Mesendoderm (in vitro differentiated cells): Measurements from ENCODE around the gene SECISBP2L.

ENCODE experiments used
- DNase-seq: peaks from one replicate; pipeline ENCODE4 v3.0.0; 2013
- H2AK5ac ChIP-seq: 2 replicates; pipeline ENCODE4 v1.6.1; 2013; ENCODE audit warnings: low read length, inconsistent platforms
- H2BK120ac ChIP-seq: 2 replicates; pipeline ENCODE4 v1.6.1; 2013; ENCODE audit warnings: low read depth, mild to moderate bottlenecking, low read length, moderate library complexity, mixed read lengths
- H2BK15ac ChIP-seq: replicated peaks from 2 replicates; pipeline ENCODE4 v1.6.1; 2013; ENCODE audit warnings: low read depth, mild to moderate bottlenecking, moderate library complexity
- H2BK5ac ChIP-seq: 2 replicates; pipeline ENCODE4 v1.6.1; 2013; ENCODE audit warnings: low read length, inconsistent platforms
- H3K18ac ChIP-seq: 2 replicates; pipeline ENCODE4 v1.6.1; 2013; ENCODE audit warnings: mild to moderate bottlenecking, low read length, mixed read lengths
- H3K23ac ChIP-seq: one replicate; pipeline ENCODE4 v1.6.1; 2013; ENCODE audit warnings: low read length
- H3K27ac ChIP-seq: 2 replicates; pipeline ENCODE4 v1.5.1; 2013; ENCODE audit warnings: low read depth, mild to moderate bottlenecking, inconsistent platforms, low read length, moderate library complexity
- H3K27me3 ChIP-seq: 2 replicates; pipeline ENCODE4 v1.6.1; 2013; ENCODE audit warnings: low read length, control low read depth, mild to moderate bottlenecking, inconsistent platforms; ENCODE audit not compliant: insufficient read depth, poor library complexity
- H3K36me3 ChIP-seq: 2 replicates; pipeline ENCODE4 v1.6.1; 2013; ENCODE audit warnings: low read length, inconsistent platforms; ENCODE audit not compliant: control insufficient read depth, insufficient read depth
- H3K4ac ChIP-seq: one replicate; pipeline ENCODE4 v1.6.1; 2013; ENCODE audit warnings: low read depth, mild to moderate bottlenecking, low read length, moderate library complexity
- H3K4me1 ChIP-seq: 2 replicates; pipeline ENCODE4 v1.6.1; 2013; ENCODE audit warnings: low read depth, low read length, inconsistent platforms; ENCODE audit not compliant: control insufficient read depth
- H3K4me2 ChIP-seq: 2 replicates; pipeline ENCODE4 v1.6.1; 2013; ENCODE audit warnings: low read length
- H3K4me3 ChIP-seq: 2 replicates; pipeline ENCODE4 v1.5.1; 2013; ENCODE audit warnings: mild to moderate bottlenecking, low read length
- H3K56ac ChIP-seq: one replicate; pipeline ENCODE4 v1.6.1; 2013; ENCODE audit warnings: low read length
- H3K79me1 ChIP-seq: 2 replicates; pipeline ENCODE4 v1.6.1; 2013; ENCODE audit warnings: low read length, inconsistent platforms
- H3K79me2 ChIP-seq: 2 replicates; pipeline ENCODE4 v1.6.1; 2013; ENCODE audit warnings: mild to moderate bottlenecking, low read length; ENCODE audit not compliant: control insufficient read depth, insufficient read depth
- H3K9ac ChIP-seq: 2 replicates; pipeline ENCODE4 v1.6.1; 2013; ENCODE audit warnings: low read length, inconsistent platforms
- H4K5ac ChIP-seq: one replicate; pipeline ENCODE4 v1.6.1; 2013; ENCODE audit warnings: low read length
- H4K8ac ChIP-seq: one replicate; pipeline ENCODE4 v1.6.1; 2013; ENCODE audit warnings: low read depth, mild to moderate bottlenecking, control low read depth, low read length, moderate library complexity
- WGBS: extraction: QIAGEN DNeasy Blood & Tissue Kit; methylation state at CpG from one replicate; pipeline ENCODE4 v1.1.7; 2013; ENCODE audit warnings: low lambda C conversion rate, missing lambda C conversion rate; ENCODE audit not compliant: insufficient coverage; ENCODE audit errors: extremely low coverage; 5-methylcytosine and 5-hydroxymethylcytosine counted together

The SECISBP2L gene

DNA sequence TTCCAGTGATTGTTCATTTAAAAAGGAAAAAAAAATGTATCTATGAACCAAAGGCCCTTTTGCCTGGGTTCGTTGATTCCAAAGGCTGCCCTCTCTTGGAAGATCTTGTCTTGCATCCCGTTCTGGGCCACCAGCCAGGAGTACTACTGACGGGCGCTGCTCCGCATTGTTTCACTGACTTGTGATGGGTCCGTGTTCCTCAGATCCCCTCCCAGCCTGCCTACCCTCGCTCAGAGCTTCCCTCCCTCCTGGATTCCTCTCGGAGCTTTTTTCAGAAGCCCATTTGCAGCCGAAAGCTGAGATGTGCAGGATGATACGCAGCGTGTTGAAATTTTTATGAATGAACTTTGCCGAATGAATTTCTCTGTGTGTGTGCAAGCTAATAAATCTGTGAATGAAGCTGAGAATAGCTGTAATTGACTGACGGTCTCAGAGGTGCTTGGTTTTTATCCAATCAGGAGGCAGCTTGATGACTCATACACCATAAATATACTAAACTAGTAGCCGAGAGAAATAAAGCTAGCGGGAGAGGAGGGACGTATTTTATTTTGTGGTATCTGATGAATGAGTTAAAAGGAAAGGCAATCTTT is 82.6 kb downstream of the SECISBP2L start, which contains the start of gene SHC4:
SHC4 (minus strand) TSS at position 396 of the 590 bp plus-strand sequence. CDS start 904 bp downstream, outside the sequence.
- Histone ChIP-seq H3K4me1 (no peaks in the 10 kb centered on the region), H3K27me3 (peaks cover 4% of the 10 kb centered on the region), H3K79me2 (no peaks in the 10 kb centered on the region), H2BK120ac (no peak within 1 kb of the TSS), H3K23ac (peak within 1 kb of the TSS; percentile 48), H3K36me3 (no peaks in the 10 kb centered on the region), H3K18ac (no peak within 1 kb of the TSS), H4K5ac (no peak within 1 kb of the TSS), H3K56ac (peak within 1 kb of the TSS; percentile 69), H2BK5ac (no peak within 1 kb of the TSS), H3K4me3 (peak within 1 kb of the TSS; percentile 40), H4K8ac (no peak within 1 kb of the TSS), H2BK15ac (no peak within 1 kb of the TSS), H3K9ac (peak within 1 kb of the TSS; percentile 28), H3K4ac (no peak within 1 kb of the TSS), H3K4me2 (peak within 1 kb of the TSS; percentile 66), H3K79me1 (no peaks in the 10 kb centered on the region), H3K27ac (no peak within 1 kb of the TSS), H2AK5ac (no peak within 1 kb of the TSS)
- peak; percentile 85 for DNase-seq
- no CpG with 5 or more reads among the region's 16 CpGs for WGBS

GRCh38 chr15:48962662-48963523 is 83.4 kb downstream of the SECISBP2L start:
- Histone ChIP-seq H3K36me3 (no peaks in the 10 kb centered on the region), H3K79me1 (no peaks in the 10 kb centered on the region), H4K5ac (no peak overlapping the region), H3K4me1 (no peaks in the 10 kb centered on the region), H3K23ac (peak overlapping the region; percentile 48), H3K18ac (no peak overlapping the region), H4K8ac (no peak overlapping the region), H2AK5ac (no peak overlapping the region), H3K4me3 (peak overlapping the region; percentile 32), H3K4ac (no peak overlapping the region), H2BK5ac (no peak overlapping the region), H2BK120ac (no peak overlapping the region), H3K9ac (peak overlapping the region; percentile 28), H3K4me2 (peak overlapping the region; percentile 66), H3K56ac (peak overlapping the region; percentile 69), H2BK15ac (no peak overlapping the region), H3K79me2 (no peaks in the 10 kb centered on the region), H3K27ac (no peak overlapping the region), H3K27me3 (peaks cover 4% of the 10 kb centered on the region)
- DNase-seq: peak; percentile 49
- WGBS: no CpG with 5 or more reads among the region's 54 CpGs

GRCh38 chr15:48955967-48956366 is 90.3 kb downstream of the SECISBP2L start:
- H3K4ac ChIP-seq: no peak overlapping the region
- no peak overlapping the region for H3K4me2 ChIP-seq
- DNase-seq: no peak
- H3K36me3 ChIP-seq: no peaks in the 10 kb centered on the region
- no peaks in the 10 kb centered on the region for H3K4me1 ChIP-seq
- H3K18ac ChIP-seq: no peak overlapping the region
- no peak overlapping the region for H2AK5ac ChIP-seq
- H2BK5ac ChIP-seq: no peak overlapping the region
- H3K56ac ChIP-seq: no peak overlapping the region
- H3K79me1 ChIP-seq: no peaks in the 10 kb centered on the region
- no peak overlapping the region for H4K8ac ChIP-seq
- no peak overlapping the region for H3K4me3 ChIP-seq
- no peak overlapping the region for H3K27ac ChIP-seq
- H3K9ac ChIP-seq: no peak overlapping the region
- no peak overlapping the region for H4K5ac ChIP-seq
- no peak overlapping the region for H2BK15ac ChIP-seq
- no peaks in the 10 kb centered on the region for H3K79me2 ChIP-seq
- no peaks in the 10 kb centered on the region for H3K27me3 ChIP-seq
- no peak overlapping the region for H3K23ac ChIP-seq
- WGBS: no CpG with 5 or more reads among the region's 3 CpGs
- H2BK120ac ChIP-seq: no peak overlapping the region

- Histone ChIP-seq H4K8ac (no peak overlapping the region), H2BK5ac (no peak overlapping the region), H2BK120ac (no peak overlapping the region), H3K27me3 (no peaks in the 10 kb centered on the region), H3K9ac (no peak overlapping the region), H3K79me1 (no peaks in the 10 kb centered on the region), H3K4me2 (no peak overlapping the region), H3K79me2 (no peaks in the 10 kb centered on the region), H3K4me1 (no peaks in the 10 kb centered on the region), H4K5ac (no peak overlapping the region), H3K18ac (no peak overlapping the region), H3K56ac (no peak overlapping the region), H2BK15ac (no peak overlapping the region), H3K23ac (no peak overlapping the region), H3K4ac (no peak overlapping the region), H2AK5ac (no peak overlapping the region), H3K4me3 (no peak overlapping the region), H3K27ac (no peak overlapping the region), H3K36me3 (no peaks in the 10 kb centered on the region)
- DNase-seq: no peak
- no CpG with 5 or more reads among the region's 4 CpGs for WGBS
Measured at GRCh38 chr15:48955370-48955769, 90.9 kb downstream of the SECISBP2L start.

GRCh38 chr15:48954538-48954937 is 91.7 kb downstream of the SECISBP2L start:
- peak; percentile 76 for DNase-seq
- no CpG with 5 or more reads among the region's 5 CpGs for WGBS
- no peak overlapping the region for H4K5ac ChIP-seq

More at GRCh38 chr15:48954538-48954937, 91.7 kb downstream of the SECISBP2L start:
- no peak overlapping the region for H2AK5ac ChIP-seq
- no peak overlapping the region for H3K18ac ChIP-seq
- H3K23ac ChIP-seq: no peak overlapping the region
- H3K4me2 ChIP-seq: no peak overlapping the region
- no peaks in the 10 kb centered on the region for H3K36me3 ChIP-seq
- H3K9ac ChIP-seq: no peak overlapping the region
- H3K79me1 ChIP-seq: no peaks in the 10 kb centered on the region
- no peak overlapping the region for H3K27ac ChIP-seq
- no peak overlapping the region for H4K8ac ChIP-seq
- H3K56ac ChIP-seq: no peak overlapping the region
- no peak overlapping the region for H2BK15ac ChIP-seq
- H3K79me2 ChIP-seq: no peaks in the 10 kb centered on the region
- H3K4ac ChIP-seq: no peak overlapping the region
- H3K4me3 ChIP-seq: no peak overlapping the region
- no peaks in the 10 kb centered on the region for H3K4me1 ChIP-seq
- H2BK120ac ChIP-seq: no peak overlapping the region
- H3K27me3 ChIP-seq: no peaks in the 10 kb centered on the region
- H2BK5ac ChIP-seq: no peak overlapping the region
